ENCODE results near the gene CDH2.

CDH2 gene

DNA sequence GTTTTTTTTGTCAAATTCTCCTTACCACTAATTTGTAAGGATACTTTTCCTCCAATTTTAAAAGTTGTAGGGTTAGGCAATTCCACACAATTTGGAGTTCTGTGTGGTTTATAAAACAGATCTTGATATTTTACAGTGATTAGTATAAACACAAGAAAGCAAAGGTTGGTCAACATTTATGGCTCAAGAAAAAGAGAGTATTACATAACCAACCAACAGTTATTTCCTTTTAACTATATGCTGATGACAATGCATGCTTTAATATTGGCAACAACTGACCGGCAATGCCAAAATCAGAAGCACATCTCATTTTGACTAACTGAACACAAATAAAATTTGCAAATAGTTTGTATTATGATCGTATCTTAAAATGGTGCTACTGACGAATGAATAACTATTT is 137.2 kb downstream of the CDH2 start:
- DNase-seq, result no peak

DNA sequence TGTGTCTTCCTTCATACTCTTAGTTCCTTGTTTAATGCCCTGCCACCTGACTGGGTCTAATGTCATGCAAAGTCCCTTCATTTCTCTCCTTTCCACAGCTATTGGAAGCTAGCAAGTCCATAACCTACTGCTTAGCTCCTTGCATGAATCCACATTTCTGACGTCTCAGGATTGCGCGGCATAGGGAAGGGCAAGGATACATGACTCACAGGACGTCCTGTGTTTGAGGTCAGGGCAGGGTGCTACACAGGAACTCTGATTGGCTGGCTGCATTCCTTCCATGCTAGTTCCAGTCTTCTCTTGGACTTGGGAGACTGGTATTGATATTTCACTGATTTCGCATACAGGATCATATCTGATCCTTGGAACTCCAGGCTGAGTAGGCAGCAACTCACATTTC is 137.9 kb downstream of the CDH2 start:
- no peak for DNase-seq

DNA sequence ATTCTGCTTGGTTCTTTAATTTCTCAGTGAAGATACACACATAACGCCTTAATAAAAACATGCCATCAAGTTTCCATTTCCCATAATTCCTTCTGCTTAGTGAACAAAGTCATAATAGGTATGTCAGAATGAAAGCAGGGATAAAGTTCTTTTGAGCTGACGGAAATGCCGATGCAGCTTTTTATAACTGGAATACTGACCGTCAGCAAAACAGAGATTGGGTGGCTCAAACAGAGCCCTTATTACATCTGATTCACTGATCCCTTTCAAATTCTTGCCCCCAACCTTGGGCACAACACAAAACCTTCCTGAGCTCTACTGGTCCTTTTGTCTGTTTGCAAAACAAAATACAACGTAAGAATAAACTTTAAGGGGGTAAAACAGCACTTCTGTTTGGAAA is 140.4 kb downstream of the CDH2 start:
- DNase-seq, result no peak

DNA sequence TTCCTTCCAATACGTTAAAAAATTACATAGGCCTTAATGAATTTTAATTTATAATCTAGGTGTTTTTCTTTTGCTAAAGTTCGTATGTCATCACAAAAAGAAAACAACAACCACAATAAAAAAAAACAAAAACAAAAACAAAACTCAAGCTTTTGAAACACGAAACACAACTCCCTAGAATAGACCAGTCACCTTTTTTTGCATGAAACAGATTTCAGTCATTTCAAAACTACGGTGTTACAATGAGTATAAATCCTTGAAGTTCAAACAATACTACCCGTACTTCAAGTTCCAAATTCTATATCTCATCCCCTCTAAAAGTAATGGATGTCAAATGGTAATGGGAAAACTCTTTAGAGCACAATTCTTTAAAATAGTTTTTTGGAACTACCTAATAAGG is 142.4 kb downstream of the CDH2 start:
- no peak for DNase-seq

DNA sequence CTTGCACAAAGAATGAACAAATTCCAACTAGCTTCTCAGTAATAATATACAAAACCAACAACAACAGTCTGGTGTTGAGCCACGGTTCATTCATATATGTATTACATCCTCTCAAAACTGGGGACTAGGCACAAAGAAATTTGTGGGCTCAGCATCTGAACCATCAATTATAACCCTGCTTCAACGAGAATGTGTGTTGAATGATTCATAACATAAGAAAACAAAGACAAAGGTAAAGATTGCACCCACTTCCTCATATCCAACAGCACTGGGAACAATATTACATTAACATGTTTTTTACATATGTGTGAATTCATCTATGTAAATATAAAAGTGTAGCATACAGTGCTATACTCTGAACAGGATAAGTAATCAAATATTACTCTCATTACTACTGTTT is 144.8 kb downstream of the CDH2 start:
- no peak for DNase-seq

DNA sequence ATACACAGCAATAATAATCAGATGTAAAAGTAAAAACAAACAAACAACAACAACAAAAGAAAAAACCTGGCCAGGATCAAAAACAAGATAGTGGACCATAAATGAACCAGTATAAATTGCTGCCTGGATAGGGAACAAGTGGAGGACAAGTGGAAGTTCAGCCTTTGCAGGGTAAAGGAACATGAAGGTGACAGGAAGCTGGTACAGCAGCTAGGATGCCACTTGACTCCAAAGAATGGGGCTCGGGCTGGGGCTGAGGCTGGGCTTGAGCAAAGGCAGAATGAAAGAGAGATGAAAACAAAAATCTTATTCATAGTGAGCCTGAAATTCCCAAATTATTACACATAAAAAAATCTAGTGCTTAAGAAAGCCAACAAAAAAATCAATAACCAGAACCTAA is 146.5 kb downstream of the CDH2 start:
- DNase-seq, result no peak

DNA sequence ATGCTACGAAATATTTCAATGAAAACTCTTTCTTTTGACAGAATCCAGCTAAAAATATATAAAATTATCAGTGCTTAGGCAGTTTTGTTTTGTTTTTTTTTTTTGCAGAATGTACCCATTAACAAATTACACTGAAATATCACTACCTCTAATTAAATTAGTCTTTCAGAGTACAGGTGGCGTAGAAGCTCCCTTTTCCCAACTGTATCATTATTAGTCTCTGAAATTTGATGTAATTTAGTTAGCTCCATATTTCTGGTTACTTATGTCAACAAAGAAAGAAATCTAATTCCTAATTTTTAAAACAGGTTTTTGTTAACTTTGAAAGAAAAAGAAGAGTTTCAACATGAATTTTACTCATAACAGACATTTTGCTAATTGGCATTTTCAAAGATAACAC is 149.2 kb downstream of the CDH2 start:
- no peak for DNase-seq

DNA sequence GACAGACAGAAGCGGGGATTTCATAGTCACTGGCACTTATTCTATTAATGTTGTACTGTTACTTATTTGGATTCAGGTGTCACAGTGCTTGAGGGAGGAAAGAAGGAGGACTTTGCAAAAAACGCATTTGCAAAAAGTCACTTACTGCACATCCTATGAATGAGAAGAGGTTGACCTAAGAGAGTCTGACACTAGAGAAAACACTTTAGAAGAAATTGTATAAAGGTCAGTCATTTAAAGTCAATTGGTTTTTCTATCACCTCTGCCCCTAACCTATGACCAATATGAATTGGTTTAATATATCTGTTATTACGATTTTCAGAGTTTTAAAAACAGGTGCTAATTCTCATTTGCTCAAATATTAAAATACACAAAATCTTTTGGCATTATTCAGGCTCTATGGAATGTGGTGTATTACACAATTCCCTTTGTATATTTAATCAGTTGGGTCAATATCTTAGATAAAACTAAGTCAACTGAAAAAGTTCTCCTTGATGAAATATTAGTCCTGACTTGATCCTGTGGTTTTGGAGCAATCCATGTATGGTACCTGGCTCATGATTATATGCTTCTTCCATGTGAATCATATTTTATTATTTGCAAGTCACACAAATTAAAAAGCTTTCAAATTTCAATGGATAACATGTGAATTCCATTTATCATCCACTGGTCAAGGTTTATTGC is 157.4 kb downstream of the CDH2 start:
- no peak for DNase-seq

DNA sequence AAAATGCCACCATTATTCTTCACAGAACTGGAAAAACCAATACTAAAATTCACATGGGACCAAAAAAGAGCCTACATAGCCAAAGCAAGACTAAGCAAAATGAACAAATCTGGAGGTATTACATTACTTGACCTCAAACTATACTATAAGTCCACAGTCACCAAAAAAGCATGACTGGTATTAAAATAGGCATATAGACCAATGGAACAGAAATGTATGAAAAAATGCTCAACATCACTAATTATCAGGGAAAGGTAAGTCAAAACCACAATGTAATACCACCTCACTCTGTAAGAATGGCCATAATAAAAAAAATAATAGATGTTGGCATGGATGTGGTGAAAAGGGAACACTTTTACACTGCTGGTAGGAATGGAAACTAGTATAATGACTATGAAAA is 158.6 kb downstream of the CDH2 start:
- DNase-seq, result no peak

DNA sequence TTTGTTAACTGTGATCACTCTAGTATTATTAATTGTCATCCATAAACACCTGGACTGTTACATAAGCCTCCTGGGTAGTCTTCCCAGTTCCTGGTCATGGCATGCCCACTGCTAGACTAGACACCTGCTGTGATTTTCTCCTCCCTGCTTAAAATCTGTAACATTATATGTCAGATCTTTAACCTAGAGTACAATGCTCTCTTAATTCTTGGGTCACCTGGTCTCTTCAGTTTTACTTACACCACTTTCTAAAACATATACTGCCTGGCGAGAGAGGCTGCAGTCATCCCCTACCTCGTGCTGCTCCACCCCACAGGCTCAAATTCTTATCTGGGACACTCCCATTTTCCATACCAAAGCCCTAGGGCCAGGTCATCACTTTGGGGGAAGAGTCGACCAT is 161.3 kb downstream of the CDH2 start:
- peak; percentile 44 for DNase-seq

DNA sequence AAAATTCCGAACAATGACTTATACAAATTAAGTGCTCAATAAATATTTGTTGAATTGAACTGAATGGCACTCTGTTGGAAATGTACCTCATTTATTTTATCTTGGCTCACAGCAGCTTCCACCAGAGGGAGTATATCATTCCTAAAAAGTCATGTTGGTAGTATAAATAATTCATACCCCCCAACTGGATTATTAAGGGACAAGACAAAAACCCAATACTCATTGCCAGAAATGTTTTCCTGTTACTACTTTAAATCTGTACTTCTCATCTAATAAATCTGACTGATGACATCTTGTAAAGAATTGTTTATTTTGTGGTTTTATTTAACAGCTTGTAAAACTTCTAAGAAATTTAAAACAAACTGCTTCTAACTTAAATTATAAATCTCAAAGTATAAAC is 163.9 kb downstream of the CDH2 start:
- DNase-seq, result peak; percentile 43

DNA sequence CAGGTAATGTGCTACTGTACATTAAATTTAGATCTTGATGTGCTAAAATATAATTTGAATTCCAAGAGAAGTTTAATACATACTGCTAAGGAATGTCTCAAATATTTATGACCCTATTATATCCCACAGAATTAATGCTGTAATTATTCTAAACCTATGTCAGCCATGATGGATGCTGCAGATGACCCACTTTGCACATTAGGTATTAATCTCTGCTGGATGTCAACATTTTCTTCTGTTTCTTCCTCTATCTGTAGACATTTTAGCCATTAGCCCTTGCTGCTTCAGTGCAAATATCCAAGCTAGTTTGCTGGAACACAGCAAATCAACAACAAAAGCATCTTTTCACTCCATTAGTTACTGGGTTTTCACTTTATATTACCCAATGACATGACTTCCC is 164.6 kb downstream of the CDH2 start:
- DNase-seq, result no peak

DNA sequence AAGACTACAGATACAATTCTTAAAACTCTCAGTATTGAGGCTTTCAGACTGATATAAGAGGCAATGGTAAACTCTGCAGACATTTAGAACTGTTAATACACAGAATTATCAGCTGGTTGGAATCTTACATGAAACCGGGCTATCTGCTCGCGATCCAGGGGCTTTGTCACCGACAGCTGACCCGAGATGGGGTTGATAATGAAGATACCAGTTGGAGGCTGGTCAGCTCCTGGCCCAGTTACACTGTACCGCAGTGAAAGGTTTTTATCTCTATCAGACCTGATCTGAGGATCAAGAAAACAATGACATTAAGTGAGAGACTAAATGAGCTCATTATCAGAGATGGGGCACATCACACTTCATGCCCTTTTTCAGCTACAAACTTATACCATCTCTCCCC is 167.3 kb downstream of the CDH2 start:
- no peak for DNase-seq

DNA sequence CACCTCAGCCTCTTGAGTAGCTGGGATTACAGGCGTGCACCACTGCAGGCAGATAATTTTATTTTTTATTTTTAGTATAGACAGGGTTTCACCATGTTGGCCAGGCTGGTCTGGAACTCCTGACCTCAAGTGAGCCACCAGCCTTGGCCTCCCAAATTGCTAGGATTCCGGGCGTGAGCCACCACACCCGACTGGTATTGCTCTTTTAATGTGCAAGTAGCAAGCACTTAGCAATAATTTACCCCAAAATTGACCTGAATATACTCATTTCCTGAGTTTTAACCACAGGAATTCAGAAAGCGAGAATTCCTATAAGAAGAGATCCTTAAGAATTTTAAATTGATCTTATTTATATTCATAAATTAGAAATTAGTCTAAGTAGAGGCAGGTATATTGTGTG is 169.1 kb downstream of the CDH2 start:
- no peak for DNase-seq

DNA sequence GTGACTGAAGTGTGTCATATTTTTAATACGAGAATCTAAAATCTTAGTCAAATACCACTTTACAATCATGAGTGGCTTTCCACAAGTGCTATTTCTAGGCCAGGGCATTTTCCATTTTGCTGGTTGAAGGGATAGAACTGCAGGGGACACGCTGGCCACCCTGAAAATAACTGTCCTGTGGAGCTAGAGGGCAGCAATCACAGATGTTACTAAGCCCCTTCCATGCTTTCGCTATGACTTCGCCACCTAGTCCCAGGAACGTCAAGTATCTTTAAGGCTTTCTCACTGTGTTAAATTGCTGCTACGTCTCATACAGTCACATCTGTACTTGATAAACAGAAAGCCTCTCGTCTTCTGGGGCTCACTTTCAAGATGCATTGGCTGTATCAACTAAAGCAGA is 171.8 kb downstream of the CDH2 start:
- no peak for DNase-seq

DNA sequence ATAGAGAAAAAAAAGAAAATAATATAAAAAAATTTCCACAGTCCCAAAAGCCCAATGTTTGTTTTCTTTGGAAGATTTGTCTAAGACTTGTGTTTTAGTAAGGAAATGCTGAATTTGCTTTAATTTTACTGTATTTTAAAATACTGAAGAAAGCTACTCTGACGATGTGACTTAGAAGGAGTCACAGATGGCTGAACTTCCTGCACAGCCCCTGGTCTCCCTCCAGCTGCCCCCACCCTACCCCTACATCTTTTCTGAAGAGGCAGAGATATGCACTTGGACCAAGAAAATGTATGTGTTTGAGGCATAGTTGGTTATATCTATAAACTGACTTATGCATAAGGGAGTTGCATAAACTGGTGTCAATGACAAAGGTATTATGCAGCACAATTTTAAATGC is 172.3 kb downstream of the CDH2 start:
- no peak for DNase-seq

DNA sequence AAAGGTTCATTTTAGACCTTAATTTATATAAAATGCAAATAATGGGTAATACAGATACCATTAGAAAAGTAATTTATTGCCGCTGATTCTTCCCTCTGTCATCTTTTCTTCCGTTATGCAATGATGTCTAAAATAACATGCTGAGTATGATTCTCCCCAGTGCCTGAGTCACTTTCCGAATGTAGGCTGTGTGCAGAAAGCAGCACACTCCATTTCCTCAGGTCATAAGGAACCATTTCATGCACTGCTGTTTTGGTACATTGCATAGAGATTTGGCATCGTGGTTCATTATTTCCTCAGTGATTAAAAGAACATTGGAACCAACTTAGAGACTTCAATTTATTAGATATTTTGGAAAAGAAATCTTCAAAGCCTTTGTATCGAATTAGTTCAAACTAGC is 173.5 kb downstream of the CDH2 start:
- no peak for DNase-seq

DNA sequence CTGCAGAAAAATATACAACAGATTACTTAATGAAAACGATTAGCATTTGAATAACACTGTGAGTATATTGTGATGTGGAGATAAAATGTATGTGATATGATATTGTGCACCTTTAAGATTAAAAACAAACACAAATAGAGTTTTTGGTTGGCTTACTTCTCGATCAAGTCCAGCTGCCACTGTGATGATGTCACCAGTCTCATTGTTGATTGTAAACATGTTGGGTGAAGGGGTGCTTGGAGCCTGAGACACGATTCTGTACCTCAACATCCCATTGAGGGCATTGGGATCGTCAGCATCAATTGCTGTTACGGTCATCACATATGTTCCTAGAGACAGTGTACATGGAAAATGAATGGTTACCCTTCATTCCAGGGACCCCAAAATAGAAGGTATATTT is 174.1 kb downstream of the CDH2 start:
- no peak for DNase-seq

DNA sequence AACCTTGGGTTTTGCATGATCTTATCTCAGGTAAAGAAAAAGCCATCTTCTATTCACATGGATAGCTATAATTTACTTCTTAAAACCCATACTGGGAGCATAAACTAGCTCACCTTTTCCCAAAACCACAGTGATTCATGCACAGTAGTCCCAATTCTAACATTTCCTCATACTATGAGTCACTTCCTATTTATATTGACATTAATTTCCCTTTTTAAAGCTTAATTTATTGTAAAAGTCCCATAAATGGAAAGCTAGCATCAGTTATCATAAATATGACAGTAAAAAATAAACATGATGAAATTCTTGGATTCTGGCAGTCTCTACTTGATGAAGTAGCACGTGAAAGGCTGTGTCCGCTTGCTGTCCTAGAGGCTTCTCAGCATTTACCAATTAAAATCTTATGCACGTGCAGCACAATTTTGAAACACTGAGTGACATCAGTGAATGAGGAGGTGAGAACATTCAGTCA is 180.1 kb downstream of the CDH2 start:
- DNase-seq, result no peak

DNA sequence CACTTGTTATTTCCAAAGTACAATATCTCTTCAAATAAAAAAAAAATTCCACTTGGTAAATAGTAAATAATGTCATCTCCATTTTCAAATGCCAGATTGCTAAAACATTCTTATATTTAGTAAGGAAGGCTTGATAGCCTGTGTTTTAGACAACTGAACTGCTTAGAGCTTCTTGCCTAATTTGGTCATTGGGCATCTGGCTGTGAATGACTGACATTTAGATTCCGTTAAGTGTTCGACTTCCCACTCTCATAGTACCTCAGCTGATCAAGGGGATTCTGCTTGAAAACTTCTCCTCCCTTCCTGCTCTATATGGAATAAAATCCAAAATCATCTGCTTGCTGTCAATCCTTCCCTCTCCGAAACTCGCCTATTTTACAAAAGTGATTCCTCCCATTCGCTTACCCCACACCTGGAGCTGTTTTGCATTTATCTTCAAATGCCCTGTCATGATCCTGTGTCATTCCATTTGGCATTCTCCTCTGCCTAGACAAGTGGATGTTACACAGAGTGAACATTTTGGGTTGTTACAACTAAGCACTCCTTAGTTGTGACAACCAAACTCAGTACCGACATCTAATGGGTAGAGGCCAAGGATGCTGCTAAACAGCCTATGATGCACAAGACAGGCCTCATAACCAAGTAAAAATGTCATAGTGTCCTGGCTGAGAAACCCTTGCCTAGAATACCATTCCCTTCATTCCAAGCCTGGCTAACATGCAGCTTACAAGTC is 181.0 kb downstream of the CDH2 start:
- DNase-seq, result no peak

DNA sequence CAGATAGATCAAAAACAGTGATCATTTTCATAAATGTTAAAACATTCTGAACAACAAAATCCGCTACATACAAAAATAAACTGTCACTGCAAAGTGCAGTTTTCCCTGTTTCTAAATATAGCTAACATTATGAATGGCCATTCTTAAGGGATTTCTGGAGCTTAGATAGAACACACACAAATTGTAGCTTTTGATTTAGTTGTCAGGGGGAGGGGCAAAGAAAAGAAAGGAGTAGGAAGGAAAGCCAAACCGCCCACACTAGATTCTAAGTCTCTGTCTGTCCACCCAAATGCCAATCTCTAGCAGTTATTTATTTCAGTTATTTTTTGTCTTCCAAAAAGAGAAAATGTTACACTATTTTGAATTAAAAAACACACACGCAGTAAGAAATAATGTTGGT is 182.4 kb downstream of the CDH2 start:
- DNase-seq, result no peak

DNA sequence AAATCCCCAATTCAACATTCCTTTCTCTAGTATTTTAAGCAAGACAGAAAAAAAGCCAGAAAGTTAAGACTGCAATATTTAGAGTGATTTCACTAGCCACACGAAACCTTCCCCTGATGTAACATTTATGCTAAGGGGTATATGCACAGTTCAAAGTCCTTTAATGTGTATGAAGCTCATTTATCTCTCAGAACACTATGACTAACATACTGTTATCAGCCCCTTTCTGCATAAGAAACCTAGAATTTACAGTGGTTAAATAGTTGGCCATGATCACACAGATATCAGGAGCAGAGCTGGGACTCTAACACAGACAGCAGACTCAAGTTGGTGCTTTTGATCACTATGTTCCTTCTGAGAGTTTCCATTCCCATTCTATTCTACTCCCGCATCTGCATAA is 185.5 kb downstream of the CDH2 start:
- no peak for DNase-seq

DNA sequence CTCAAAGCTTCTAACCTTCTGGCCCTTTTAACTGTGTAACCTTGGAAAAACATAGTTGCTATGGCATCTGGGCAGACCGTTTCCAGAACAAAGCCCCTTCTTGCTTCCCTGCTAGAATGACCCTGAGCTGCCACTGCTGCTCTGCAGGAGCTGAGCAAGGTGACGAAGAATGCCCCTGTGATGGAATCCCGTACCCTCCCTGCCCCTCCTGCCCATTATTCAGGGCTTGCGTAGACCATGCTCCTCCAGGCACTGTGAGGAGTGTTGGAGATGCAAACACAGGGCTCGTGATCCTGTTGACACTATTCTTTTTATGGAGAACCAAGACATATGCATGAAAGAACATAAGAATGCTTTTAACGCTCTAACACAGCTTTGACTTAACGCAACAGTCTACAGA is 191.1 kb downstream of the CDH2 start:
- DNase-seq, result no peak

DNA sequence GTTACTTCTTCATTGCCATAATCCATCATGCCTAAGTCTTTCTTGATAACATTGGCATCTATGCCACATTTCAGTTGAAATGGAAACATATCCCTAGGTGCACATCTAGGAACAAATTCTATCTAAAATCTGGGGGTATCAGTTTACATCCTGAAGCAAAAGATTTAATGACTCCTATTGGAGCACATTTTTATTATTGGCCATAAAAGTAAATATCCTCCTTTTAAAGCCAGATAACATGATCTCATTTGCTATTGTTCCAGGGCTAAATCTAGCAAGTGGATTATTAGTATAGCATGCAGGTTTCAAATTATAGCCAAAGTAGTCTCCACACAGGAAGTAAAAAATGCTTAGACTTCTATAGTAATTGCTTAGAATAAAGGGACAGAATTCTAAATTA is 193.2 kb downstream of the CDH2 start:
- DNase-seq, result no peak

DNA sequence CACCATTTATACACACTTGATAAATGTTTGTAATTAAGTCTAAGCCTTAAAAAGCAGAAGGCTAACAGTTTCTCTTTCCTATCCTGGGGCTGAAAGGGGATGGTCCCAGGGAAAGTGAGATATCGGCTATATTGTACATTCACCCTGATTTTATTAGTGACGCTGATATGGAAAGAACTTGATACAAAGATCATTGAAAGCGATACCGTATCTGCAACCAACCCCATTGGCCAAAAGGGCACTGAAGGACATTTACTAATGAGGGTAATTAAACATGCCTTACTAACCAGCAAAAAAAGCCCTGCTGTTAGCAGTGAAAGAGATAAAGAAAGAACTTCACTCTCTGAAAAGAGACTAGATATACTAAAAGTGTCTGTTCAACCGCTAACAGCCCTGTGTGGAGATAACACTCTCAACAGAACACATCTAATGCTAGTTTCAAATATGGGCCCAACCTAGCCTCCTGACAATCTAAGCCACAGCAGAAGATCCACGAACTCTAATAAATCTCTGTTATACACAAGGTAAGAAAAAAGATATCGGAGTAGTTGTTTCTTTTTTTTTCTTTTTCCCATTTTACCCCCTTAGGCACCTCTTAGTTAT is 200.0 kb downstream of the CDH2 start:
- no peak for DNase-seq
